Colon (tissue), 2 donors: ENCODE results near the gene MRNIP.
"Not testable (repeated sequence)": the region's sequence is repeated elsewhere in the genome, so short reads cannot be mapped to it uniquely, and the experiment has no call there.

ENCODE experiments used
- FAIRE-seq: peaks from 2 replicates; lab custom pipeline; 2012; peaks lifted over from hg19 to GRCh38; lab: Jason Lieb, UNC
- donor health status: control.
- donor health status: control.

The MRNIP gene

GRCh38 chr5:179792612-179793467, 65.8 kb downstream of the MRNIP start:
- FAIRE-seq: no peak

- FAIRE-seq: no peak
Measured at GRCh38 chr5:179791881-179792611, 66.6 kb downstream of the MRNIP start.

GRCh38 chr5:179789278-179789677, 69.3 kb downstream of the MRNIP start:
- FAIRE-seq: not testable (repeated sequence)

- no peak for FAIRE-seq
Measured at GRCh38 chr5:179788193-179788854, 70.3 kb downstream of the MRNIP start.
